Peyer's patch (tissue), 4 donors: ENCODE measurements around the gene OVCH2. TPM values are rescaled to one million over a fixed set of nuclear protein-coding genes. Genes with fewer than 3 reads are reported as not detected.

ENCODE experiments used
- DNase-seq, 3 donors: peaks; one replicate each; pipeline ENCODE4 v3.0.0-alpha.2; 2017 to 2019
- H3K27ac ChIP-seq, 4 donors: fragments of 200-600 bp; sonication (generic); one replicate each; pipeline ENCODE4 v1.5.1; 2016 to 2019
- H3K27me3 ChIP-seq, 2 donors: fragments of 200-600 bp; sonication (generic); one replicate each; pipeline ENCODE4 v1.5.1; 2019
- H3K36me3 ChIP-seq, 3 donors: fragments of 200-600 bp; sonication (generic); one replicate each; pipeline ENCODE4 v1.5.1; 2016 to 2019
- H3K4me1 ChIP-seq, 4 donors: fragments of 200-600 bp; sonication (generic); one replicate each; pipeline ENCODE4 v1.5.1; 2016 to 2019
- H3K4me3 ChIP-seq, 4 donors: fragments of 200-600 bp; sonication (generic); 1 replicate in 3 of 4; 2 replicates in 1 of 4; pipeline ENCODE4 v1.5.1; 2016 to 2019; ENCODE audit warnings: mild to moderate bottlenecking in 1 of 4
- H3K9me3 ChIP-seq, 4 donors: fragments of 200-600 bp; sonication (generic); one replicate each; pipeline ENCODE4 v1.5.1; 2016 to 2019; ENCODE audit warnings: mild to moderate bottlenecking in 1 of 4
- POLR2A ChIP-seq, 2 donors: fragments of 450-650 bp; IDR thresholded peaks; one replicate each; pipeline ENCODE4 v1.5.1; 2017; ENCODE audit warnings: antibody characterized with exemption in 2 of 2, mild to moderate bottlenecking in 2 of 2, moderate library complexity in 2 of 2
- total RNA-seq, 4 donors: library from RNA; depleted of rRNA; stranded (reverse); fragments of >200 nt; gene quantifications; one replicate each; pipeline ENCODE4 v1.1.0, GENCODE V29; 2016
- TF ChIP-seq, protein P1 (sequence below), 6 experiments: fragments of 450-650 bp in 4 of 6; fragments of 200-600 bp in 2 of 6; sonication (generic) in 1 of 6; IDR thresholded peaks; one replicate each; pipeline ENCODE4 v1.5.1; 2017 to 2019; ENCODE audit warnings: antibody characterized with exemption in 6 of 6, mild to moderate bottlenecking in 3 of 6, moderate library complexity in 1 of 6

Gene OVCH2
- total RNA-seq, 4 donors from 2014 or later = not detected

DNA sequence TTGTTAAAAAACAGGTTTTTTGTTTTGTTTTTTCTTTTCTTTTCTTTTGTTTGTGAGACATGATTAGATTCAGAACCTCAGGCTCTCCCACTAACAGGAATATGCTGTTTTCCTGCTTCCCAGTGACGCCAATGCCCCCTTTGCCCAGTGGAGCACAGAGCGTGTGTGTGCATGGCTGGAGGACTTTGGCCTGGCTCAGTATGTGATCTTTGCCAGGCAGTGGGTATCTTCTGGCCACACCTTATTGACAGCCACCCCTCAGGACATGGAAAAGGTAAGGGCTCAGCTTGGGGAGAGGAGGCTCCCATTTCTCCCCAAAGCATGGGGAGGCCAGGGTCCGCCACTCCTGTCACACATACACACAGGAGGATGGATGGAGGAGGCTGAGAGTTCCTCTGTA, 58.0 kb downstream of the OVCH2 start:
- no peak for TF ChIP-seq POLR2A (IDR thresholded peaks at IDR 0.05)
- TF ChIP-seq, protein P1, sequence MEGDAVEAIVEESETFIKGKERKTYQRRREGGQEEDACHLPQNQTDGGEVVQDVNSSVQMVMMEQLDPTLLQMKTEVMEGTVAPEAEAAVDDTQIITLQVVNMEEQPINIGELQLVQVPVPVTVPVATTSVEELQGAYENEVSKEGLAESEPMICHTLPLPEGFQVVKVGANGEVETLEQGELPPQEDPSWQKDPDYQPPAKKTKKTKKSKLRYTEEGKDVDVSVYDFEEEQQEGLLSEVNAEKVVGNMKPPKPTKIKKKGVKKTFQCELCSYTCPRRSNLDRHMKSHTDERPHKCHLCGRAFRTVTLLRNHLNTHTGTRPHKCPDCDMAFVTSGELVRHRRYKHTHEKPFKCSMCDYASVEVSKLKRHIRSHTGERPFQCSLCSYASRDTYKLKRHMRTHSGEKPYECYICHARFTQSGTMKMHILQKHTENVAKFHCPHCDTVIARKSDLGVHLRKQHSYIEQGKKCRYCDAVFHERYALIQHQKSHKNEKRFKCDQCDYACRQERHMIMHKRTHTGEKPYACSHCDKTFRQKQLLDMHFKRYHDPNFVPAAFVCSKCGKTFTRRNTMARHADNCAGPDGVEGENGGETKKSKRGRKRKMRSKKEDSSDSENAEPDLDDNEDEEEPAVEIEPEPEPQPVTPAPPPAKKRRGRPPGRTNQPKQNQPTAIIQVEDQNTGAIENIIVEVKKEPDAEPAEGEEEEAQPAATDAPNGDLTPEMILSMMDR (IDR thresholded peaks at IDR 0.05) = no peak
- peak in 2 of 3 donors; percentile 68 to 70 for DNase-seq
- Histone ChIP-seq H3K27me3 (no peaks in the 10 kb centered on the region), H3K36me3 (peaks cover 0 to 63% (median 0%) of the 10 kb centered on the region in 3 donors), H3K4me3 (no peak overlapping the region), H3K4me1 (no peaks in the 10 kb centered on the region), H3K27ac (peak overlapping the region in 1 of 4 donors; percentile 32), H3K9me3 (no peaks in the 10 kb centered on the region)

DNA sequence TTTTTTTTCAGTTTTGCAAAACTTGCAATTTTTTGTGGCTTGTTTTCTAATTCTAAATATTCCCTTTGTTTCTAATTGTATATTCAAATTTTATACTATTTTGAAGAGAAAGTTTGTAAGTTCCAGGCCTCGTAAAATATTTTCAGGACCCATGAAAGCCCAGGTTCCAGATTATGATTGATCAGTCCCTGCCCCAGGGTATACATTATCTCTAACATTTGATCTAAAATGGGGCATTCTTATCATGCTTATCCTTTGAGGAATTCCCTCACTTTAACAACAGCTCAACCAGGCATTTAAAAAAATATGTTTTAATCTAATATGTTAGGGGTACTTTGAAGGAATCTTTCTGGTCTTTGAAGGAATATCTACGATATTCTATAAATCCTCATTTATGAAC, 59.4 kb downstream of the OVCH2 start:
- Histone ChIP-seq H3K4me1 (no peaks in the 10 kb centered on the region), H3K36me3 (peaks cover 0 to 62% (median 0%) of the 10 kb centered on the region in 3 donors), H3K9me3 (no peaks in the 10 kb centered on the region), H3K27ac (no peak overlapping the region), H3K27me3 (no peaks in the 10 kb centered on the region), H3K4me3 (no peak overlapping the region)
- TF ChIP-seq, protein P1 (IDR thresholded peaks at IDR 0.05) = no peak
- no peak for TF ChIP-seq POLR2A (IDR thresholded peaks at IDR 0.05)
- no peak for DNase-seq

DNA sequence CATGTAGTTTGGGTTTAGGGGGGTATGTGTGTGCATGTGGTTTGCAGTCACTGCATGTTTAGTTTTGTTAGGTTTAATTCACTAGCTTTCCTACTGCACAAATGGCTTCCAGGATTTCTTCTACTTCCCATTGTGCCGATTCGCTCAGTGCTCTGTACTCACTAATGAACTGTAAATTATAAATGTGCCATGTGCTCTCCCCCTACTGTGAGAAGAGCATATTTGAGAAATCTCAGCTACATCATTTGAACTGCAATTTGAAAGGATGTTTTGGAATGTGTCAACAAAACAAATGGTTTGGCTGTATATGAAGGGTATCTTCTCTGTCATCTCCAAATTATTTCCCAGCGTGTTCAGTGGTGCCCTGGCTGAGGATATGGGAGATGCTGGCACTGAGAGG, 61.1 kb downstream of the OVCH2 start:
- peaks cover 0 to 5% (median 0%) of the 10 kb centered on the region in 4 donors for H3K4me1 ChIP-seq
- peaks cover 0 to 55% (median 0%) of the 10 kb centered on the region in 3 donors for H3K36me3 ChIP-seq
- DNase-seq = no peak
- TF ChIP-seq, protein P1 (IDR thresholded peaks at IDR 0.05) = no peak
- TF ChIP-seq POLR2A (IDR thresholded peaks at IDR 0.05) = no peak
- H3K4me3 ChIP-seq = no peak overlapping the region
- no peaks in the 10 kb centered on the region for H3K27me3 ChIP-seq
- H3K9me3 ChIP-seq = no peaks in the 10 kb centered on the region
- no peak overlapping the region for H3K27ac ChIP-seq

DNA sequence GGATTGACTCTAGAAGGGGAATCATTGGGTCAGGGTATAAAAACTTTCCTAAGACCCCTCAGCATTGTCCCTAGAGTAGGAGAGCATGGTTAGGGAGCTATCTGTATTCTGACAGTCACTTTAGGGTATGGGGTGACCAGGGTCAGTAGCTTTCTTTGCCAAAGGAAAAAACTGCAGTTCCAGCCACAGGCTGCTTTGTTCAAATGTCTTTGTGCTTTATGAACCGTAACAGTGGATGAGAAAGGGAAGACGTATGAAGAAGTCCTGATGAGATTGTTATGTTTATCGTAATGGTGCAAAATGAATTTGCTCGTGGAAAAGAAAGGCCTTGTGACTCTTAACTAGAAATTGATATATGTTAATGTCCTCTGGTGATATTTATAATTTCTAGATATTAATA, 63.0 kb downstream of the OVCH2 start:
- H3K36me3 ChIP-seq = peaks cover 0 to 40% (median 0%) of the 10 kb centered on the region in 3 donors
- H3K4me1 ChIP-seq = peaks cover 0 to 24% (median 0%) of the 10 kb centered on the region in 4 donors

DNA sequence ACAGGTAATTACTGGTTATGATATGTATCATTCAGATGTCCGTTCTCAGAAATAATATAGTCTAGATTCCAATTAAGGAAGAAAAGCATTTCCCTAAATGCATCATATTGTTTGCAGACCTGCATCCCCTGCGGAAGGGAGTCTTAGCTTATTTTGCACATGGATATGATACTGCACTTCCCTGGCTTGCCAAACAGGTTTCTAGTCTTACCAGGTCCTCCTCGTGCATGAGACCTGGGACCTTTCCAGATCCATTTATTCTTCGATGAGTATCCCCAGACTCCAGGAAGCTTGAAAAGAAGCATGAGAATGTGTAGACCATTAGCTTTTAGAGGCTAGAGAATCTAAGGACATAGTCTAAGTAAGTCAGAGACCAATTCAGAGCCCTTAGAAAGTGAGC, 63.5 kb downstream of the OVCH2 start:
- no peak for DNase-seq
- TF ChIP-seq, protein P1 (IDR thresholded peaks at IDR 0.05) = no peak
- no peak for TF ChIP-seq POLR2A (IDR thresholded peaks at IDR 0.05)
- Histone ChIP-seq H3K36me3 (peaks cover 0 to 42% (median 0%) of the 10 kb centered on the region in 3 donors), H3K9me3 (no peaks in the 10 kb centered on the region), H3K4me1 (peaks cover 0 to 24% (median 0%) of the 10 kb centered on the region in 4 donors), H3K4me3 (no peak overlapping the region), H3K27me3 (no peaks in the 10 kb centered on the region), H3K27ac (no peak overlapping the region)

More for the DNA sequence above, 63.0 kb downstream of the OVCH2 start:
- H3K27ac ChIP-seq = no peak overlapping the region
- no peak for TF ChIP-seq POLR2A (IDR thresholded peaks at IDR 0.05)
- no peaks in the 10 kb centered on the region for H3K27me3 ChIP-seq
- no peaks in the 10 kb centered on the region for H3K9me3 ChIP-seq
- no peak overlapping the region for H3K4me3 ChIP-seq
- no peak for DNase-seq

DNA sequence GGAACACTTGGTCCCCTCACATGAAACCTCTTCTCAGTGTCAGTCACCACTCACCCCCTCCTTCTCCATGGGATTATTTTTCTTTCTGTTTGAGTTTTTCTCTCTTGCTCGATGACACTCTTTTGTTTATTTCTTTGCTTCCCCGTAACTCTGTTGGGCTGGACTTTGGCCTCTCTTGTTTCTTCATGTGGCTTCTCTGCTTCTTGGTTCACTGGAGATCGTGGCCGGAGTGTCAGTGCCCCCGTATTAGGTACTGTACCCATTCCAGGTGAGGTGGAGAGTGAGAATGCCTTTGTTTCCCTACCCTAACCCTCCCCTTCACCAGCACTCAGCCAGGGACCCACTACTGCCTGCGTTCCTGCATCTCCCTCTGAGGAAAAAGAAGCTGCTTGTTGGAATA, 65.5 kb downstream of the OVCH2 start:
- TF ChIP-seq POLR2A (IDR thresholded peaks at IDR 0.05) = peak in 1 of 2 donors; percentile 4
- TF ChIP-seq, protein P1 (IDR thresholded peaks at IDR 0.05) = no peak
- DNase-seq = peak in 1 of 3 donors; percentile 68
- Histone ChIP-seq H3K27ac (peak overlapping the region in 3 of 4 donors; percentile 17 to 63 (median 39)), H3K4me3 (no peak overlapping the region), H3K36me3 (peaks cover 0 to 62% (median 0%) of the 10 kb centered on the region in 3 donors), H3K9me3 (no peaks in the 10 kb centered on the region), H3K4me1 (peaks cover 0 to 31% (median 0%) of the 10 kb centered on the region in 4 donors), H3K27me3 (no peaks in the 10 kb centered on the region)
